K562 (cell line): Measurements from ENCODE around the gene RPRD1B. TPM values are rescaled to one million over a fixed set of nuclear protein-coding genes. Genes with fewer than 3 reads are reported as not detected.

Experiments
- ATAC-seq: fragments of 200-7000 bp; cut with Tn5 transposase; 3 replicates; pipeline ENCODE4 v1.9.1; 2020; ENCODE audit warnings: moderate library complexity
- BruUV-seq: library from RNA; stranded (reverse); fragments of 400-500 nt; replicated peaks from 2 replicates; lab custom pipeline; 2021; lab: Mats Ljungman, UMichigan
- CTCF ChIA-PET: fragments of 300-600 bp; formaldehyde crosslinking; extraction: SDS; loops from one replicate; lab custom pipeline; 2021; ENCODE audit warnings: low intra/inter-chr PET ratio; lab: Yijun Ruan, JAX
- POLR2A ChIA-PET: fragments of 300-600, 350-650 bp; sonication (Branson Sonifier 250); formaldehyde crosslinking; extraction: SDS; loops from one replicate; lab custom pipeline; 2021; ENCODE audit warnings: antibody characterized with exemption, inconsistent platforms; lab: Yijun Ruan, JAX
- DNase-seq, 4 experiments: peaks; one replicate each; pipeline versions ENCODE4 v3.0.0 to v3.0.0-alpha.2; 2011 to 2018; ENCODE audit warnings: low spot score in 3 of 4, mixed read lengths in 3 of 4; ENCODE audit errors: extremely low read depth in 1 of 4
- FAIRE-seq: peaks from 2 replicates; lab custom pipeline; 2011; peaks lifted over from hg19 to GRCh38; lab: Jason Lieb, UNC
- H2AFZ ChIP-seq: 2 replicates; pipeline ENCODE4 v1.6.0; 2011; ENCODE audit warnings: low read depth, low read length, control low read depth, inconsistent platforms
- H3K27ac ChIP-seq: fragments of 200-600 bp; 3 replicates; pipeline ENCODE4 v1.8.0; 2011; ENCODE audit warnings: low read depth, mild to moderate bottlenecking, control low read depth, inconsistent platforms, low read length, moderate library complexity, mixed read lengths; ENCODE audit errors: extremely low read depth
- H3K27me3 ChIP-seq, 2 experiments: fragments of 300-600 bp in 1 of 2; 2 replicates in 1 of 2; 3 replicates in 1 of 2; pipeline versions ENCODE4 v1.6.0 to v1.8.0; 2011; ENCODE audit warnings: inconsistent platforms in 2 of 2, low read length in 2 of 2, mild to moderate bottlenecking in 1 of 2, mixed read lengths in 1 of 2, moderate library complexity in 1 of 2; ENCODE audit not compliant: control insufficient read depth in 2 of 2, insufficient read depth in 2 of 2
- H3K36me3 ChIP-seq: fragments of 300-600 bp; 3 replicates; pipeline ENCODE4 v1.8.0; 2011; ENCODE audit warnings: mild to moderate bottlenecking, low read length, inconsistent platforms; ENCODE audit not compliant: control insufficient read depth, insufficient read depth
- H3K4me1 ChIP-seq, 2 experiments: fragments of 200-600 bp in 1 of 2; replicated peaks in 1 of 2; 2 replicates in 1 of 2; 3 replicates in 1 of 2; pipeline versions ENCODE4 v1.5.1 to v1.8.0; 2011; ENCODE audit warnings: inconsistent platforms in 2 of 2, low read length in 2 of 2, mild to moderate bottlenecking in 1 of 2, mixed read lengths in 1 of 2, moderate library complexity in 1 of 2; ENCODE audit not compliant: control insufficient read depth in 2 of 2, insufficient read depth in 2 of 2
- H3K4me2 ChIP-seq: 2 replicates; pipeline ENCODE4 v1.6.1; 2011; ENCODE audit warnings: low read length, control low read depth, inconsistent platforms, mixed read lengths; ENCODE audit not compliant: insufficient read depth
- H3K4me3 ChIP-seq: fragments of 200-600 bp; sonication (generic), shearing (Covaris generic); 2 replicates; pipeline ENCODE4 v1.5.1; 2016; ENCODE audit warnings: control low read depth, inconsistent platforms
- H3K79me2 ChIP-seq: fragments of 200-600 bp; 3 replicates; pipeline ENCODE4 v1.8.0; 2011; ENCODE audit warnings: low read length, inconsistent platforms; ENCODE audit not compliant: control insufficient read depth, insufficient read depth
- H3K9ac ChIP-seq, 2 experiments: 2 replicates each; pipeline versions ENCODE4 v1.6.0 to v1.6.1; 2011; ENCODE audit warnings: low read depth in 2 of 2, low read length in 2 of 2, control low read depth in 1 of 2, inconsistent platforms in 1 of 2, mild to moderate bottlenecking in 1 of 2, mixed read lengths in 1 of 2; ENCODE audit not compliant: insufficient read depth in 1 of 2
- H3K9me1 ChIP-seq: one replicate; pipeline ENCODE4 v1.6.0; 2011; ENCODE audit warnings: inconsistent platforms, mild to moderate bottlenecking, low read length, moderate library complexity; ENCODE audit not compliant: control insufficient read depth, insufficient read depth
- H3K9me3 ChIP-seq: replicated peaks from 2 replicates; pipeline ENCODE4 v1.5.1; 2011; ENCODE audit warnings: low read depth, low read length, inconsistent platforms; ENCODE audit not compliant: control insufficient read depth, insufficient read depth
- H4K20me1 ChIP-seq: replicated peaks from 2 replicates; pipeline ENCODE4 v1.6.1; 2011; ENCODE audit warnings: low read length, inconsistent platforms, mixed read lengths; ENCODE audit not compliant: control insufficient read depth, insufficient read depth
- ARID3A ChIP-seq: IDR thresholded peaks from 2 replicates; pipeline ENCODE4 v1.6.1; 2012; ENCODE audit warnings: low read depth, low read length, improper control_type of control experiment, borderline replicate concordance
- BMI1 ChIP-seq: fragments of 150-350 bp; IDR thresholded peaks from 2 replicates; pipeline ENCODE4 v1.6.1; 2014; ENCODE audit warnings: low read length
- BRD4 ChIP-seq: fragments of 200-600 bp; sonication (generic); IDR thresholded peaks from 2 replicates; pipeline ENCODE4 v1.6.1; 2017; ENCODE audit warnings: inconsistent platforms
- HNRNPLL ChIP-seq: fragments of 200-400 bp; formaldehyde crosslinking; IDR thresholded peaks from 2 replicates; pipeline ENCODE4 v1.6.1; 2017; ENCODE audit warnings: low read length, low read depth, mild to moderate bottlenecking; ENCODE audit not compliant: poor library complexity, severe bottlenecking
- KLF1 ChIP-seq: fragments of 450-650 bp; IDR thresholded peaks from 2 replicates; pipeline ENCODE4 v1.6.1; 2016; ENCODE audit warnings: missing genetic modification characterization, missing compliant biosample characterization
- MCM7 ChIP-seq, 2 experiments: fragments of 450-650 bp; IDR thresholded peaks; 2 replicates each; pipeline ENCODE4 v1.6.1; 2016 to 2018
- MYBL2 ChIP-seq, 2 experiments: fragments of 450-650 bp in 1 of 2; sonication (generic) in 1 of 2; formaldehyde crosslinking in 1 of 2; IDR thresholded peaks; 2 replicates each; pipeline versions ENCODE4 v1.6.1 to v1.8.1; 2017 to 2022; ENCODE audit warnings: borderline replicate concordance in 1 of 2, inconsistent platforms in 1 of 2, low read depth in 1 of 2, mild to moderate bottlenecking in 1 of 2, missing genetic modification reagents in 1 of 2, moderate library complexity in 1 of 2
- NBN ChIP-seq: fragments of 450-650 bp; IDR thresholded peaks from 2 replicates; pipeline ENCODE4 v1.6.1; 2016; ENCODE audit warnings: low read depth, mild to moderate bottlenecking
- NR3C1 ChIP-seq: sonication (generic); formaldehyde crosslinking; IDR thresholded peaks from 2 replicates; pipeline ENCODE4 v1.8.1; 2022; ENCODE audit warnings: missing genetic modification reagents
- PTRF ChIP-seq: fragments of 450-650 bp; IDR thresholded peaks from 2 replicates; pipeline ENCODE4 v1.6.1; 2016; ENCODE audit warnings: mild to moderate bottlenecking, missing genetic modification characterization, missing compliant biosample characterization
- RBM39 ChIP-seq: fragments of 200-400 bp; formaldehyde crosslinking; optimal IDR thresholded peaks from 2 replicates; pipeline ENCODE3; 2018; ENCODE audit warnings: low read depth, low read length
- ZBTB11 ChIP-seq, 3 experiments: fragments of 200-800 bp in 1 of 3; fragments of 250-450 bp in 1 of 3; fragments of 450-650 bp in 1 of 3; sonication (Bioruptor Pico) in 1 of 3; sonication (Bioruptor generic) in 1 of 3; formaldehyde crosslinking in 1 of 3; IDR thresholded peaks; 2 replicates each; pipeline versions ENCODE4 v1.6.1 to v1.8.0; 2016 to 2022; ENCODE audit warnings: mild to moderate bottlenecking in 2 of 3, missing genetic modification characterization in 2 of 3, missing compliant biosample characterization in 1 of 3, moderate library complexity in 1 of 3
- ZNF217 ChIP-seq: sonication (generic); formaldehyde crosslinking; IDR thresholded peaks from 2 replicates; pipeline ENCODE4 v1.8.0; 2022; ENCODE audit warnings: mild to moderate bottlenecking, missing genetic modification reagents
- WGBS: fragments of 100-300 bp; shearing (Covaris generic); methylation state at CpG from one replicate; pipeline ENCODE4 v1.1.6; 2016; ENCODE audit warnings: low coverage, mixed read lengths; ENCODE audit not compliant: insufficient coverage; ENCODE audit errors: missing lambda C conversion rate; 5-methylcytosine and 5-hydroxymethylcytosine counted together
- in situ Hi-C: fragments of 300-500 bp; cut with MboI; formaldehyde crosslinking; loops from 4 replicates; pipeline ENCODE4 v1.15.0; 2018; ENCODE audit warnings: inconsistent platforms, mixed read lengths
- intact Hi-C: fragments of 100-400 bp; cut with micrococcal nuclease; formaldehyde crosslinking; loops from 2 replicates; pipeline ENCODE4 v1.14.2; 2022
- polyA plus RNA-seq, 8 experiments: library from polyadenylated mRNA; depleted of rRNA in 4 of 8; stranded (reverse) in 5 of 8; unstranded in 3 of 8; fragments of >200 nt; fragmentation: Nextera tagmentation in 2 of 8; fragmentation: Illumina TruSeq in 1 of 8; extraction: Ambion mirVana in 2 of 8; extraction: Trizol in 1 of 8; gene quantifications; 2 replicates each; pipeline versions ENCODE4 v1.2.1 to v1.2.3, GENCODE V29; 2011 to 2014; ENCODE audit warnings: inconsistent platforms in 1 of 8, missing spikeins in 1 of 8
- total RNA-seq, 7 experiments: library from RNA; depleted of rRNA in 6 of 7; stranded (reverse); fragments of >200 nt in 6 of 7; fragmentation: Illumina TruSeq in 2 of 7; extraction: Trizol in 2 of 7; gene quantifications; 2 replicates each; pipeline versions ENCODE4 v1.2.1 to v1.2.3, GENCODE V29; 2011 to 2021; ENCODE audit warnings: low replicate concordance in 1 of 7

Gene RPRD1B
- total and polyA plus RNA-seq, 9 of the 15 experiments (the other 6 are each of a cell fraction or from before 2014, with no cell fraction given): 5.5 to 43.0 (median 24.4) TPM

GRCh38 chr20:38078084-38078483 is 44.5 kb downstream of the RPRD1B start:
- Histone ChIP-seq H3K9me3 (no peaks in the 10 kb centered on the region), H3K27ac (no peak overlapping the region), H3K4me3 (no peak overlapping the region), H4K20me1 (no peaks in the 10 kb centered on the region), H3K27me3 (no peaks in the 10 kb centered on the region), H3K9me1 (peaks cover 4% of the 10 kb centered on the region), H3K36me3 (peaks cover 50% of the 10 kb centered on the region), H3K4me2 (no peak overlapping the region), H3K4me1 (peaks cover 2 to 14% of the 10 kb centered on the region in 2 experiments; a peak in 3 of 5 replicates), H3K79me2 (peaks cover 39% of the 10 kb centered on the region), H3K9ac (no peak overlapping the region), H2AFZ (no peak overlapping the region)
- CTCF ChIA-PET: no interaction called here
- POLR2A ChIA-PET: interaction anchor here (0.7 to 1.1 kb wide), 2 partner anchors 25 to 80 kb away, joined by 3 to 5 read pairs; no protein-coding TSS in a partner anchor
- 100% methylated on average over 1 of the region's 2 CpGs for WGBS
- FAIRE-seq (no peak), ATAC-seq (no peak), DNase-seq (no peak)
- intact Hi-C loops: no loop called here
- in situ Hi-C loops: loop anchor here (10.0 kb wide), 1 partner anchor 87 kb away; the partner anchor contains the start of gene TGM2
- TF ChIP-seq BMI1 (no peak), ZNF217 (CRISPR knock-in tag) (no peak), MYBL2 (IDR thresholded peaks at IDR 0.05; ENCODE audit: low read depth) (no peak), MYBL2 (CRISPR knock-in tag; IDR thresholded peaks at IDR 0.05; ENCODE audit: borderline replicate concordance) (no peak), MCM7 (IDR thresholded peaks at IDR 0.05) (no peak), HNRNPLL (no peak), NBN (no peak), NR3C1 (CRISPR knock-in tag) (no peak), ZBTB11 (CRISPR knock-in tag; IDR thresholded peaks at IDR 0.05) (no peak), BRD4 (no peak), KLF1 (tag) (no peak), ARID3A (no peak), RBM39 (no peak), PTRF (tag) (no peak)
- BruUV-seq: no TSS peak
